ENCODE data around the gene GPRIN2. TPM values are rescaled to one million over a fixed set of nuclear protein-coding genes. Genes with fewer than 3 reads are reported as not detected.

Gene GPRIN2
- total RNA-seq, 1 experiment from 2014 or later, result 10.5 TPM

DNA sequence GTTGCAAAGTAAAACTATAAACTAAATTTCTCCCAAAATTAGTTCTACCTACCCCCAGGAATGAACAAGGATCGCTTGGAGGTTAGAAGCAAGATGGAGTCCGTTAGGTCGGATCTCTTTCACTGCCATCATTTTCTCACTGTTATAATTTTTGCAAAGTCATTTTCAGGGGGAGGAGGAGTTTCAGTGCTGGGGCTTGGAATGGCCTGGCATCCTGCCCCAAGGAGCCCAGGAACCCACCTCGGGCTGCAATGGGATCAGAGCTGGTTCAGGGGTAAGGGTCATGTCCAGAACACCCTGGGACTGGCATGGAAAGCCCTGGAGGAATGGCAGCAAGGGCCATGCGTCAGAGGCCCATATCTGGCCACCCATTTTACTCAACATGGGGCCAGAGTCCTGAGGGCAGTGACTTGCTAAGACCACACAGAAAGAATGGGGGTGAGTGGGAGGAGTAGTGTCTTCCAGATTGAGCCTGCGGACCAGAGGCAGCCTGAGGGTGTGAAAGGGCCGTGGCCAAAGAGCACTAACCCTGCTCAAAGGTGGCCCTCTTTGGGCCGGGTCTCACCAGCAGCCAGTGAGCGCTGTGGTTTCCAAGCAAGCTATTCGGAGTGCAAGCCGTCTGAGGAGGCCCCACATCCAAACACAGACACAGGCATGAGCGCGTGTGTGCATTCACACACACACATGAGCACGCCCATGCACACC lies 31.8 kb downstream of the GPRIN2 start:
- no peak overlapping the region for H2AFZ ChIP-seq (ENCODE audit: low read length)
- H3K4me2 ChIP-seq (ENCODE audit: insufficient read depth, insufficient read length, low read length), result no peak overlapping the region
- no peak overlapping the region for H3K9ac ChIP-seq (ENCODE audit: extremely low read depth, insufficient read length, low read length)

More for the DNA sequence above, 31.8 kb downstream of the GPRIN2 start:
- WGBS (ENCODE audit: extremely low coverage, insufficient read length, low lambda C conversion rate), result no CpG with 5 or more reads among the region's 14 CpGs
- DNase-seq, result no peak
- no peaks in the 10 kb centered on the region for H3K9me3 Mint-ChIP-seq
- H2BK20ac ChIP-seq (ENCODE audit: low read depth, low read length, poor library complexity, severe bottlenecking), result no peak overlapping the region
- H4K5ac ChIP-seq (ENCODE audit: insufficient read length, low read depth, low read length), result no peak overlapping the region
- TF ChIP-seq, protein P1, sequence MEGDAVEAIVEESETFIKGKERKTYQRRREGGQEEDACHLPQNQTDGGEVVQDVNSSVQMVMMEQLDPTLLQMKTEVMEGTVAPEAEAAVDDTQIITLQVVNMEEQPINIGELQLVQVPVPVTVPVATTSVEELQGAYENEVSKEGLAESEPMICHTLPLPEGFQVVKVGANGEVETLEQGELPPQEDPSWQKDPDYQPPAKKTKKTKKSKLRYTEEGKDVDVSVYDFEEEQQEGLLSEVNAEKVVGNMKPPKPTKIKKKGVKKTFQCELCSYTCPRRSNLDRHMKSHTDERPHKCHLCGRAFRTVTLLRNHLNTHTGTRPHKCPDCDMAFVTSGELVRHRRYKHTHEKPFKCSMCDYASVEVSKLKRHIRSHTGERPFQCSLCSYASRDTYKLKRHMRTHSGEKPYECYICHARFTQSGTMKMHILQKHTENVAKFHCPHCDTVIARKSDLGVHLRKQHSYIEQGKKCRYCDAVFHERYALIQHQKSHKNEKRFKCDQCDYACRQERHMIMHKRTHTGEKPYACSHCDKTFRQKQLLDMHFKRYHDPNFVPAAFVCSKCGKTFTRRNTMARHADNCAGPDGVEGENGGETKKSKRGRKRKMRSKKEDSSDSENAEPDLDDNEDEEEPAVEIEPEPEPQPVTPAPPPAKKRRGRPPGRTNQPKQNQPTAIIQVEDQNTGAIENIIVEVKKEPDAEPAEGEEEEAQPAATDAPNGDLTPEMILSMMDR (conservative IDR thresholded peaks at IDR 0.05), result no peak
- H3K4me3 Mint-ChIP-seq, result no peak overlapping the region
- no peaks in the 10 kb centered on the region for H4K20me1 ChIP-seq (ENCODE audit: control insufficient read depth, insufficient read depth, insufficient read length)
- H3K23me2 ChIP-seq (ENCODE audit: insufficient read length, low read depth, low read length, poor library complexity, severe bottlenecking), result no peaks in the 10 kb centered on the region
- no peaks in the 10 kb centered on the region for H3K9me3 ChIP-seq (ENCODE audit: control insufficient read depth, low read depth, low read length)
- no peak overlapping the region for H3K14ac ChIP-seq (ENCODE audit: insufficient read depth, low read length)
- H2BK5ac ChIP-seq (ENCODE audit: insufficient read length, low read length), result no peak overlapping the region
- H4K91ac ChIP-seq (ENCODE audit: insufficient read length, low read depth, low read length), result no peak overlapping the region
- no peak overlapping the region for H2BK15ac ChIP-seq (ENCODE audit: low read depth, low read length)
- no peak overlapping the region for H3K4ac ChIP-seq (ENCODE audit: low read depth, low read length)
- H3K27ac ChIP-seq (ENCODE audit: insufficient read length, low read depth, low read length), result no peak overlapping the region
- H2AK5ac ChIP-seq (ENCODE audit: insufficient read length, low read length), result no peak overlapping the region
- no peak overlapping the region for H2BK12ac ChIP-seq (ENCODE audit: insufficient read length, low read depth, low read length)
- no peak overlapping the region for H2BK120ac ChIP-seq (ENCODE audit: low read depth, low read length, poor library complexity, severe bottlenecking)
- H4K8ac ChIP-seq (replicated peaks; ENCODE audit: insufficient read length, low read depth, low read length), result no peak overlapping the region
- H3K18ac ChIP-seq (ENCODE audit: insufficient read length, low read depth, low read length), result no peak overlapping the region
- no peaks in the 10 kb centered on the region for H3K79me1 ChIP-seq (ENCODE audit: insufficient read depth, low read depth, low read length, poor library complexity, severe bottlenecking)
- H3K27ac Mint-ChIP-seq, result no peak overlapping the region
- no peaks in the 10 kb centered on the region for H3K4me1 ChIP-seq (ENCODE audit: insufficient read depth, low read length)
- no peaks in the 10 kb centered on the region for H3K27me3 Mint-ChIP-seq (ENCODE audit: low read depth)
- H3K36me3 Mint-ChIP-seq (ENCODE audit: insufficient read depth in 1 of 3, low read depth in 3 of 3), result no peaks in the 10 kb centered on the region
- no peaks in the 10 kb centered on the region for H3K79me2 ChIP-seq (ENCODE audit: insufficient read depth, low read length)
- no peaks in the 10 kb centered on the region for H3K27me3 ChIP-seq (ENCODE audit: insufficient read depth, low read length)
- H3T11ph ChIP-seq (ENCODE audit: low read length), result no peak overlapping the region
- no peak overlapping the region for H3K56ac ChIP-seq (ENCODE audit: insufficient read length, low read depth, low read length)
- no peaks in the 10 kb centered on the region for H3K4me1 Mint-ChIP-seq
- no peak overlapping the region for H3K23ac ChIP-seq (ENCODE audit: insufficient read length, low read depth, low read length)

Data from H9 (cell line).